Stimulated activated CD4-positive, alpha-beta T cell treated with anti-CD3 and anti-CD28 coated beads, Interleukin-4, amount 100 ng/mL, for 24 hours (primary cell): ENCODE measurements around the gene GBX1.
A peak's percentile ranks its signal among the peaks of the same experiment; 100 is the strongest.

ENCODE experiments used
- DNase-seq: peaks from one replicate; pipeline ENCODE4 v3.0.0-alpha.2; 2020

Gene GBX1

GRCh38 chr7:151125470-151125845 is 42.0 kb downstream of the GBX1 start:
- no peak for DNase-seq

GRCh38 chr7:151124899-151125399 is 42.5 kb downstream of the GBX1 start:
- no peak for DNase-seq

GRCh38 chr7:151124481-151124880 is 43.0 kb downstream of the GBX1 start:
- DNase-seq: no peak

- peak; percentile 87 for DNase-seq
Measured at GRCh38 chr7:151123822-151124464, 43.6 kb downstream of the GBX1 start.

GRCh38 chr7:151123158-151123821 is 44.2 kb downstream of the GBX1 start:
- no peak for DNase-seq

- DNase-seq: no peak
Measured at GRCh38 chr7:151122796-151123157, 44.7 kb downstream of the GBX1 start.

GRCh38 chr7:151122276-151122675 is 45.2 kb downstream of the GBX1 start:
- no peak for DNase-seq

GRCh38 chr7:151121380-151122170 is 45.9 kb downstream of the GBX1 start:
- DNase-seq: no peak

GRCh38 chr7:151120896-151121295 is 46.6 kb downstream of the GBX1 start:
- no peak for DNase-seq

GRCh38 chr7:151119902-151120301 is 47.6 kb downstream of the GBX1 start:
- no peak for DNase-seq

- no peak for DNase-seq
Measured at GRCh38 chr7:151119055-151119415, 48.5 kb downstream of the GBX1 start.

GRCh38 chr7:151118108-151119054 is 49.1 kb downstream of the GBX1 start:
- DNase-seq: no peak

- peak; percentile 20 for DNase-seq
Measured at GRCh38 chr7:151117565-151117964, 49.9 kb downstream of the GBX1 start.

- no peak for DNase-seq
Measured at GRCh38 chr7:151116603-151117440, 50.7 kb downstream of the GBX1 start.

- no peak for DNase-seq
Measured at GRCh38 chr7:151115836-151116418, 51.6 kb downstream of the GBX1 start.

- DNase-seq: peak; percentile 13
Measured at GRCh38 chr7:151115121-151115835, 52.2 kb downstream of the GBX1 start.

- no peak for DNase-seq
Measured at GRCh38 chr7:151114151-151115090, 53.1 kb downstream of the GBX1 start.

GRCh38 chr7:151113344-151114150 is 53.9 kb downstream of the GBX1 start:
- no peak for DNase-seq
